Measurements from ENCODE around the gene GNPTAB.
"Not testable (repeated sequence)": the region's sequence is repeated elsewhere in the genome, so short reads cannot be mapped to it uniquely, and the experiment has no call there.

GNPTAB gene

GRCh38 chr12:101767537-101767936 lies 63.2 kb downstream of the GNPTAB start:
- DNase-seq = no peak

GRCh38 chr12:101764051-101764792 lies 66.5 kb downstream of the GNPTAB start:
- DNase-seq = no peak

- no peak for DNase-seq
Measured at GRCh38 chr12:101763246-101763931, 67.4 kb downstream of the GNPTAB start.

- no peak for DNase-seq
Measured at GRCh38 chr12:101761781-101762180, 69.0 kb downstream of the GNPTAB start.

- no peak for DNase-seq
Measured at GRCh38 chr12:101761350-101761749, 69.4 kb downstream of the GNPTAB start.

GRCh38 chr12:101759396-101760047 lies 71.2 kb downstream of the GNPTAB start:
- no peak for DNase-seq

- no peak for DNase-seq
Measured at GRCh38 chr12:101750152-101750551, 80.6 kb downstream of the GNPTAB start.

- DNase-seq = no peak
Measured at GRCh38 chr12:101749657-101750056, 81.1 kb downstream of the GNPTAB start.

- no peak for DNase-seq
Measured at GRCh38 chr12:101748907-101749306, 81.9 kb downstream of the GNPTAB start.

- DNase-seq = no peak
Measured at GRCh38 chr12:101747697-101748096, 83.1 kb downstream of the GNPTAB start.

GRCh38 chr12:101746661-101747060 lies 84.1 kb downstream of the GNPTAB start:
- DNase-seq = no peak

- DNase-seq = no peak
Measured at GRCh38 chr12:101746196-101746595, 84.6 kb downstream of the GNPTAB start.

GRCh38 chr12:101745481-101745880 lies 85.3 kb downstream of the GNPTAB start:
- DNase-seq = no peak

GRCh38 chr12:101743724-101744472 lies 86.9 kb downstream of the GNPTAB start:
- peak; percentile 27 for DNase-seq

GRCh38 chr12:101743242-101743641 lies 87.5 kb downstream of the GNPTAB start:
- no peak for DNase-seq

- DNase-seq = no peak
Measured at GRCh38 chr12:101740980-101741379, 89.8 kb downstream of the GNPTAB start.

GRCh38 chr12:101740566-101740965 lies 90.2 kb downstream of the GNPTAB start:
- no peak for DNase-seq

- no peak for DNase-seq
Measured at GRCh38 chr12:101738920-101739665, 91.7 kb downstream of the GNPTAB start, which contains the start of gene SYCP3. Gene SYCP3, minus strand, starts transcription at chr12:101739462. Its CDS starts 1,527 bp downstream, at chr12:101737935.

GRCh38 chr12:101737476-101737875 lies 93.3 kb downstream of the GNPTAB start:
- no peak for DNase-seq

- DNase-seq = not testable (repeated sequence)
Measured at GRCh38 chr12:101734482-101734881, 96.3 kb downstream of the GNPTAB start.

- DNase-seq = no peak
Measured at GRCh38 chr12:101733166-101733565, 97.6 kb downstream of the GNPTAB start.

- no peak for DNase-seq
Measured at GRCh38 chr12:101732318-101732717, 98.4 kb downstream of the GNPTAB start.
